NCI-H82 (cell line): ENCODE measurements around the gene NOTCH1.

Source experiments
- DNase-seq: peaks from one replicate; lab custom pipeline; 2025; lab: John Stamatoyannopoulos, UW

NOTCH1 gene

DNA sequence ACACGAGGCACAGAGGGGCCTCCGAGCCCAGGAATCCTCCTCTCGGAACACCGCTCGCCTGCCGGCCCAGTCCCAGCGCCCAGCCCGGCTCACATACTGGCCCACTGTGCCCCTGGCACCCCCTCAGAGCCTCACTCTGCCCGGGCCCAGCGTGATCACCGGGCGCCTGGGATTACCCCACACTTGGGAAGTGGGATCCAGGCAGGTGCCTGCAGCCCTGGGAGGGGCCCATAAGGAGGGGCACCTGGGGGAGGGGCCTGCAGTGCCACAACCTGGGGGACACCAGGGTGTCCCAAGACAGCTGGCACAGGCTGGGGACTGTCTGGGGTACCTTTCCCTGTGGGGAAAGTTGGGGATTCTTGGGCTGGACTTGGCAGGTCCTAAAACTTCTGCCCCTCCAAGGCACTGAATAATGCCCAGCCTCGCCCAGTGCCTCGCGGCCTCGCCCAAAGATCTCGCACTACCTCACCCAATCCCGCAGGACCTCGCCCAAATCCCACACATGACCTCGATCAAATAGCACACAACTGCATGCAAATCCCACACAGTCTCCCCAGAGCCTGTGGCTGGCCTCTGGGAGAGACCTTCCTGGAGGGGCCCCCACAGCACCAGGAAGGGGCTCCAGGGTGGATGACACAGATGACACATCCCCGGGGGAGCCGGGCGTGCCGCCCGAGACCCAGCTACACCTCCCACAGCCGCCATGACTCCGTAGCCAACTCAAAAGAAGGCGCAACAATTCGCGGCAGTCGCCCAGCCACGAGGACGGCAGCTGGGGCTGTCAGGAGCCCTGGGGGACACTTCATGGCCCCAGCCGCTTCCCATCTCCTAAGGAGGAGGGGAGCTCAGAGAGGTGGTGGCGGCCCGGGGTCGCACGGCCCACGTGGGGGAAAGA lies 13.7 kb downstream of the NOTCH1 start:
- no peak for DNase-seq

DNA sequence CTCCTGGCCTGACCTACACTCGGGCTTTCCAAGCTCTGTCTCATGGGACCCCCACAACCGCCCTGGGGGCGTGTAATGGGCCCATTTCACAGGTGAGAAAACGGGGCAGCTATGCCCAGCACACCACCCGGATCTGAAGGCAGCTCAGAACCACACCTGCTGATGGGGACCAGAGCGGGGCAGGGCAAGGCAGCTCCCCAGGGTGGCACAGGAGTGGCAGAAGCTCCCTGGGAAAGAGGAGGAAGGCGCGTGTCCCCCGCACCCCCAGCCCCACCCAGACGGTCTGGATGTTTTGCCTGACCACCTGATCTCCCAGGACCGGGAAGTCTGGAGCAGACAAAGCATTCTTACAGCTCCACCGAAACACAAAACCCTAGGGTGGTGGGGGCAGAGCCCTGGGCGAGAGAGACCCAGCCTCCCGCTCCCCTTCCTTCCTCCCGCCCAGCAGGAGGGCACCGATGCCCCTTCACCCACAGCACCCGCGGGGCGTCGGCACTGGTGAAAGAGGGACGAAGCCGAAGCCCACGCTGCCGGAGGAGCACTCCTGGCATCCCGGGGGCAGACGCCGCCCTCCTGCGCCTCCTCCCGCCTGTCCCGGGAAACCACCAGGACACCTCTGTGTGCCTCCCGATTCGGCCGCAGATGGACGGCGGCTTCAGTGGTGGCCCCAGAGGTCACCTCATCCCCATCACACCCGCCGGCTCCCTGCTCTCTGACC lies 14.5 kb downstream of the NOTCH1 start:
- DNase-seq: no peak

DNA sequence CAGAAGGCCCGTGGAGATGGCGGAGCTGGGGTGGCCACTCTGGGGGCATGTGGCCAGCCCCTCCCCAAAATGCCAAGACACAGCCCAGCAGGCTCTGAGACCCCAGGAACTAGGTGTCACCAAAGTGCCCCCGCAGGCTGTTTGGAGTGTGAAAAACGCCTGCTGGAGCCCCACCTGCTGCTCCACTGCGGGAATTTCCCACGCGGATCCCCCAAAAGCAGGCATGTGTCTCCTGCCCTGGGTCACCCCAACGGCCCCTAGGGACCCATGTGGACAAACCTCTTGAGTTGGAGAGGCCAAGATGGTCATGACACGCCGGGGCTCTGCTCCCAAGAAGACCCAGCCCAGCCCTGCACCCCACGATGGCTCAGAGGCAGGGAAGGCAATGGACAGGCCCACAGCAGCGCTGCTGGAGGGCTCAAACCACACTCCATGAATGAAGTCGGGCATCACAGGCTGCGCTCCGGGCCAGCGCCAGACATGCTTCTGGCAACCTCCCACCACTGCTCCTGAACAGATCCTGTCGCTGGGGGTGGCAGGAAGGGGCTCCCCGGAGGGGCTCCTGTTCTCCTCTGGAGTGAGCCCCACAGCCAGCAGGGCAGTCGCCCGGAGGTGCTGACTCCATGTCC lies 15.3 kb downstream of the NOTCH1 start:
- no peak for DNase-seq

DNA sequence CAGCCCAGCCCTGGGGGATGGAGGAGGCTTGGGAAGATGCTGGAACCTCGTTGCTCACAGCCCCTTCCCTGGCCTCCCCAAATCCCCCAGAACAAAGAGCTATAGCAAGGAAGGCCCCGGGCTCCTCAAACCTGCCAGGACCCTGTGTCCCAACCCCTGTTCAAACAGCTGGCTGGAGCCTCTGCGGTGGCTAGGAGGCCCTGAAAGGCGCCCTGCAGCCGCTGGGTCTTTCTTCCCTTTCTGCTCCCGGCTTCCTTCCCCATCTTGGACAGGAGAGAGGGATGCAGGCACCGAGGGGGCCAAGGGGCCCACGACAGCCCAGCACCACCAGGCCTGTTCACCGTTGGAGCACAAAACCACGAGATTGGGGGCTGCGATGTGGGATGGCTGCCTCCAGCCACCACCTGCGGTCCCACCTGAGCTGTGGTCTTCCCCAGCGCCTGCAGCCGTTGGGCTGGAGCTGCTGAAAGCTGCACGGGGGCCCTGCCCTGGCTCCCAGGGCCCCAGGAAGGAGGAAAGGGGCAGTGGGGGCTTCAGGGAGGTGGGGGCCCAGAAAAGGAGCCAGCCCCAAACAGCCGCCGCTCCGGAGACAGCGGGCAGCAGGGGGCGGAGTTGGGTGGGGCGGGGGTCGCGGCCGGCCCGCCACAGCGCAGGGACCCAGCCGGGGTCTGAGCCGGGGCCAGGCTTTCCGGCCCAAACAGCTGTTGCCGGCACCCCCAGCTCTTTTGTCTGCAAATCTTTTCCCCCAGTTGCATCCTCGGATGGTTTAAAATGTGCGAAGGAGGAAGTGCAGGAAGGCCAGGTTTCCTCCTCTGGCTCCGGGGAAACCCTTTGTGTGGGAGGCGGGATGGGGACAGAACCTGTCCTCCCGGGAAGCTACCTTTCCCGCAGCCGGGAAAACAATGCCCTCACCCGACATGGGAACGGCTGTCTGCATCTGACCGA lies 16.1 kb downstream of the NOTCH1 start:
- no peak for DNase-seq

DNA sequence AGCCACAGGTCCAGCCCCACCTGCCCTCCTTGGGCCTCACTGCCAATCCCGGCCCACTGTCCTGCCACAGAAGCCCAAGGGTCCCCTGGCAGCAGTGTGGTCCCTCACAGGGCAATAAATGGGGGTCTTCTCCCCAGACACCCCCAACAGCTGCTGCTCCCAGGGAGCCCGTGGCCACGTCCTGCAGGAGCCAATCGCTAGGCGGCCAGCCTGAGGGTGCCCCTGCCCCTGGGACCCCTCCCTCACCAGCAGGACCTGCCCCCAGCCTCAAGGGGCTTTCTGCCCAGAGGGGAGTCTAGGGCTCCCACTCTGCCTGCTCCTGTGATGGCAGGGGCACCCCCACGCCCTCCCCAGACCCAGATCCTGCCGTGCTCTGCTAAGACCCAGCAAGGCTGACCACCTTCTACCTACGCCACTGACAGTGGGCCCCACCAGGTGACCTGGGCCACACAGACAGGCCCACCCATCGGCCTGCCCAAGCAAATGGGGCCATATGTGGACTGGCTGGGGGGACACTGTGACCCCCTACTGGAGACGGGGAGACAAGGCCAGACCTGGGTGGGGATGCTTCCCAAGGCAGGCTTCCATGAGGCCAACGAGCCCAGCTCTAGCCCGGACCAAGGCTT lies 17.0 kb downstream of the NOTCH1 start:
- DNase-seq: no peak

DNA sequence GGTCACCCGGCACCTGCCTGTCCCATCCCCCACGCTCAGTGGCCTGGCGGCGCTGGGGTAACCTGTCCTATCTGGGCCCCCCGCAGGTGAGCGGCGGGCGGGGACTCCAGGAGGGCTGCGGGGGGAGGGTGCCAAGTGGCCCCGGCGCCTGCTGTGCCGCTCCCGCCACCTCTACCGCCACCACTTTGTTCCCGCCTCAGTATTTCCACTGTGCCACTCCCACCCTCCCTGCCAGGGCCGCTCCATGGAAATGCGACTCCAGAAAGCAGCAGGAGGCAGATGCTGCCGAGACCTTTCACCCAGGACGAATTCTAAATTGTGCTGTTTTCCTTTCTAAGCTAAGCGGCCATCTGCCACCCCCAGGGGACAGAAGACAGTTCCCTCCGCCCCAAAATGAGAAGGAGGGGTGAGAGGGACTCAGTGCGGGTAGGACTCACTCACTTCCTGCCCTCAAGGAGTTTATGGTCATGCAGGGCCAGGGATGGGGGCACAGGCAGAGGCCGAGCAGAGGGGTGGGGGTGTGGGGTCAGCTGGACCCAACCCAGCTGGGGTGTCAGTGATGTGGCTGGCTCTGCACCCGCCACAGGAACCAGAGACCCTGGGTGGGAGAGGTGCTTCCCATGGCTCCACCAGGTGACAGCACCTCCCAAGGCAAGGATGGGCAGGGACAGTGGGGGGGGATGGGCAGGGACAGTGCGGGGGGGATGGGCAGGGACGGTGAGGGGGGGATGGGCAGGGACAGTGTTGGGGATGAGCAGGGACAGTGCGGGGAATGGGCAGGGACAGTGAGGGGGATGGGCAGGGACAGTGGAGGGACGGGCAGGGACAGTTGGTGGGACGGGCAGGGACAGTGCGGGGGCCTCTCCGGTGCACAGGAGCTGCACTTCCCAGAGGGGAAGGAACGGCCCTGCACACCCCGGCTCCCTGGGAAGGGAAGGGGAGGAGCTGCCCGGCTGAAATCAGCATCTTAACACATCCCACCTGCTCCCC lies 17.8 kb downstream of the NOTCH1 start:
- DNase-seq: peak; percentile 96

DNA sequence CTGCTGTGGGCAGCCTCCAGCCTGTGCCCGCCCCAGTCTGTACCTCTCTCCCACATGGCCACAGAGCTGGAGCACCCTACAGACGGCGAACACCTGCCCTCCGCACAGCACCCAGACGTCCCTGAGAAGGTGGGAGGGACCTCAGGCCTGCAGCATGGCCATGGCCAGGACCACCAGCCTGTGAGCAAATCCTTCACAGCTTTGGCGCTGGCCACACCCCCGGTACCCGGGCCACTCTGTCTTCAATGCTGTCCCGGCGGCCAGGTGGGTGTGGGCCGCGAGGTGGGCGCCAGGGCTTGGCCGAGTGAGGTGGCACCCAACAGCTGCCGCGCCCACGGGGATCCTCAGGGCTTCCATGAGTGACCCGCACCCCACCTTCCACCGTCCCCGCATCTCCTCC lies 18.7 kb downstream of the NOTCH1 start:
- DNase-seq: peak; percentile 36

DNA sequence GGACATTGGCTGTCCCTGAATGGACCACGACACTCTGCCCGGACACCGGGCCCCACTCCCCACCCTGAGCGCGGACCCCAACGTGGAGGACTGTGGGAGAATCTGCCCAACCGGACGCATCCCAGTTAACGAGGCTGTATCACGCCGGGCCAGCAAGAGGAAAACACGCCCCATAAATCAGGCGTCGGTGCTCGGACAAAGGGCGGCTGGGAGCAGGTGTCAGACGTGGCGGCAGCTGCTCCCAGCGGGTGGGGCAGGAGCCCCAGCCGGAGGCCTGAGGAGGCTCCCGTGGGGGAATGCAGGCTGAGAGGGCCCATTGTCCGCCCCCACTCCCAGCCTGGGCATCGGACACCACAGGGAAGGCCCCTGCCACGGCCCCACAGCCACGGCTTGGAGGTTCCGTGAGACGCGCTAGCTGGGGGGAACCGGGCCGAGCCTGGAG lies 19.2 kb downstream of the NOTCH1 start:
- DNase-seq: peak; percentile 69

DNA sequence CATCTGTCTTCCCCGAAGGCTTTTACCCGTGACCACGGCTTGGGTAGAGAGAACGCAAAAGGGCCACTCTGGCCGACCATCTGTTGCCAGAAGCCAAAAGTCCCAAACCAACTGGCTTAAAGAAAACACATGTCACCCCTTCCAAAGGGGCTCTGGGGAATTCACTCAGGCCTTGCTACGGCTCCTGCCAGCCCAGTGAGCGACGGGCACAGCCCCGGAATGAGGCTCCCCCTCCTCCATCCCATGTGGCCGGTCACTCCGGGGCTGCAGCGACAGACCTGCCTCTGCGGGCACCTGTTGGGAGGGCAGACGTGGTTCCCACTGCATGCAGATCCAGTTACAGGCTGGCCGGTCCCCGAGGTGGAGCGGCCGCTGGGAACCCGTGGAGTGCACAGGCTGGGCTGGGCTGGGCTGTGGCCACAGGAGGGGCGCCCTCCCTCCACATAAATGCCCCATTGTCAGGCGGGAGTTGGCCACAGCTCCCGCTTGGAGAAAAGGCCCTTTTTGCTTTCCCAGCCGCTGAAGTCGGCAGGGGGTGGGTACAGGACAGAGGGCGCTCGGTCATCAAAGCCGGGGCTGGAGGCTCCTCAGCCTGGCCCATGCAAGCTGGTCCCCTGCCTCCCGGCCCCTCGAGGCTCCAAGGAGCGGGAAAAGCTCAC lies 19.9 kb downstream of the NOTCH1 start:
- peak; percentile 85 for DNase-seq

DNA sequence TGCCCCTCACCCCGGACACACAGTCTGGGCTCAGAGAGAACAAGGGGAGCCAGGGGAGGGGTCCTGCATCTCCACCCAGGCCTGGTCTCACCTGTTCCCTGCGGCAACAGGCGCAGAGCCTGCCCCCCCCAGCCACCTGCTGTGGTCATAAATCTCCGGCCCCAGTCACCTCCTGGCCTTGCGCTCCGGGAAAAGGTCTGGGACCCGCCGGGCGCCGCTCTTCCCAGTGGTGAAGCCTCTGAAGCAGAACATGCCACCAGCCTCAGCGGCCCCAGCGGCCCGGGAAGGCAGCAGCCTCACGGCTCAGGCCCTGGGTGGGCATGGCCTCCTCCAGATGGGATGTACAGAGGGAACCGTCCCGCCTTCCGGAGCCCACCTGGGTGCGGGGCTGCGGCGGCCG lies 20.6 kb downstream of the NOTCH1 start:
- DNase-seq: peak; percentile 26

DNA sequence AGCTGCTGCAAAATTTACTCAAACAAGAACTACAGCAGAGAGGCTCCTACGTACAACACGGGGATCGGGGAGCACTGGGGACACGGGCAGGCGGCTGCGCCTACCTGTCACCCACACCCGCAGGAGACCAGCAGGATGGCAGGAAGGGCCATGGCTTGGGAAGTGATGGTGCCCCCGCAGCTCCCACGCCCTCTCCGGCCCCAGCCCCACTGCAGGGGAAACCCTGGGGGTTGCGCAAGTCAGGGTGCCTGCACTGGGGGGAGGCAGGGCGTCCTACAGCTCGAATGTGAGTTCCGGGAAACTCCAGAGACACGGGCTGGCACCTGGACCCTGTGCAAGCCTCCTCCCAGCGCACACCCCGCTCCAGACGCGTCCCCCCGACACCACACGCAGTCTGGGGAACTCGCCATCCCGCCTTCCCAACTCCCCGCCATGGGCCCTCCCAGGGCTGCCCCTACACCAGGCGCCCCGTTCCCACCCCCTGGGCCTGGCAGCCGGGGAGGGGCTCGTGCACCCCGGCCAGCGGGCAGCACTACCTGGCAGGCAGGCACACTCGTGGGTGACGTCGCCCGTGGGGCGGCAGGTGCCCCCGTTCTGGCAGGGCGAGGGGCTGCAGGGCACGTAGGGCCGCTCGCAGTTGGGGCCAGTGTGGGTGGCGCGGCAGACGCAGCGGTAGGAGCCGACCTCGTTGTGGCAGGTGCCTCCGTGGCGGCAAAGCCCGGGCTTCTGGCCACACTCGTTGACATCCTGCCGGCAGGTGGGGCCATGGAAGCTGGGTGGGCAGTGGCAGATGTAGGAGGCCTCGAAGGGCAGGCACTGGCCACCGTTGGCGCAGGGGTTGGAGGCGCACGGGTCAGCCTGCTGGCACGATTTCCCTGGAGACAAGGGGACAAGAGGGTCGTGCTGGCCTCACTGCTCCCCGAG lies 23.3 kb downstream of the NOTCH1 start:
- no peak for DNase-seq

DNA sequence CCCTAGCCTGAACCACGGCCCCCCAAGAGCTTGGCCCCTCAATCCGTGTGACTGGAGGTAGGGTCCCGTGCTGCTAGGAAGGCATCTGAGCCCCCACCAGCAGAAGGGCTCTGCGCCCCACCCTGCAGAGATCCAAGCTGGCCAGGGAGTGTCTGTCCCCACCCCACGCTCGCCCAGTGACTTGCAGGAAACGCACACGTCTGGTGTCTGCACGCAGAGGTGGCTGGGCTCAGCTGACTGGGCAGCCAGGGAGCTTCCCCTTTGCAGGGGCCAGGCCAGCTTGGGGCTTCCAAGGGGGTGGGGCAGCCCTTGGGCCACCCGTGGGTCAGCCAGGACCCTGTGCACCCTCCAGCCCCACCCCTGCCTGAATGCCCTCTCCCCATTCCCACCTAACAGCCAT lies 24.3 kb downstream of the NOTCH1 start:
- DNase-seq: no peak

DNA sequence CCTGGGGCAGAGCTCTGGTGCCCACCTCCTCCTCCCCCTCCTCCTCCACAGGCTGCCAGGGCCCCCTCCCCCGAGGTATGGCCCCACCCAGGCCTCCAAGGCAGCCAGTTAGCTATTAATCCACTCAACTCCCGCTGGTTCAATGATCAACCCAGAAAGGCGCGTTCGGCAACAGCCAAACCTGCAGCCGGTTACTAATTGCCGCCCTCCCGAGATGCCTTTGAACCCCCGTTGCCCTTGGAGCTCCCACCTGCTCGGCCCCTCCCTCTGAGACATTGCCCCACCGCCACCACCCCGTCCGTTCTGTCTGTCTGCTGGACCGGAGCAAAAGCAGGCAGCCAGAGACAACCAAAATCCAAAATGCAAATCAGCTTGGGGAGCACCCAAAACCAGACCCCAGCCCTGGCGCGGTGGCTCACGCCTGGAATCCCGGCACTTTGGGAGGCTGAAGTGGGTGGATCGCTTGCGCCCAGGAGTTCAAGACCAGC lies 25.8 kb downstream of the NOTCH1 start:
- DNase-seq: peak; percentile 38

DNA sequence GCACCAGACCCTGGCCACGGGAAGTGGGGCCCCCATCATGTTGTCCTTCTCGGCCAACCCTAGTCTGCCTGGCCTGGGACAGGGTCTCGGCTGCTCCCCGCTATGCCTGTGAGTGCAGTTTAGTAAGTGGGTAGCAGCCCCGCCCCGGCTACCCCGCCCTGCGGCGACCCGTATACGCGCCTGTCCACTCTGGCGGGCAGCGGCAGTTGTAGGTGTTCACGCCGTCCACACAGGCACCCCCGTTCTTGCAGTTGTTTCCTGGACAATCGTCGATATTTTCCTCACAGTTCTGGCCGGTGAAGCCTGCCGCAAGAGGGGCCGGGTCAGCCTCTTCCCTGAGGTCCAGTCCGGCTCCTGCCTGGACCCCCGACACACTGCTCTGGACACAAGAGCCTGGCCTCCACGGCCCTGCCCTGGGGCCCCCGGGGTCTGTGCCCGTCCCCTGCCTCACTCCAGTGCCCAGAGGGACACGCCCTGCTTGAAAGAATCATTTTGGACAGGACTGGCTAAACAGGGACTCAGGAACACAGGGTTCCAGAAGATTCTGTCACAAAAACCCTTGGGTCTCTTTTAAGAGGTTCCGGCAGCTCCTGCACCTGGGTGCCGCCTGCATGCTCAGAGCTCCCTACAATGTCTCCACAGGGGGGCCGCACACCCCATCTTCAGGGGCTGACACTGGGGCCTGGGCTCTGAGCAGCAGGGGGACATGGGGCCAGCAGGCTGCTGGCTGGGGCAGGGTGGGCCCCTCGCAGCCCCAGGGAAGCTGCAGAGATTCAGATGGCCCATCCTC lies 26.4 kb downstream of the NOTCH1 start:
- DNase-seq: no peak

DNA sequence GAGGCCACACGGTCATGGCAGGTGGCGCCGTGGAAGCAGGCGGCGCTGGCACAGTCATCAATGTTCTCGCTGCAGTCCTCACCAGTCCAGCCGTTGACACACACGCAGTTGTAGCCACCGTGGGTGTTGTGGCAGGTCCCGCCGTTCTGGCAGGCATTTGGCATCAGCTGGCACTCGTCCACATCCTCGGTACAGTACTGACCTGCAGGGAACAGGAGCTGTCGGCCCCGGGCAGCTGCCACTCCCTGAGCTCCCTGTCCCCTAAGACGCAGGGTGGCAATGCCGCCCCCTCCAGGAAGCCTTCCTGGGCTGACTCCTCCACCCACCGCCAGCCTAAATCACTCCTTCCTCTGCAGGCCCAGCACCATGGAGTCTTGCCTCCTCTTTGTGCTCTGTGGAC lies 27.2 kb downstream of the NOTCH1 start:
- no peak for DNase-seq

DNA sequence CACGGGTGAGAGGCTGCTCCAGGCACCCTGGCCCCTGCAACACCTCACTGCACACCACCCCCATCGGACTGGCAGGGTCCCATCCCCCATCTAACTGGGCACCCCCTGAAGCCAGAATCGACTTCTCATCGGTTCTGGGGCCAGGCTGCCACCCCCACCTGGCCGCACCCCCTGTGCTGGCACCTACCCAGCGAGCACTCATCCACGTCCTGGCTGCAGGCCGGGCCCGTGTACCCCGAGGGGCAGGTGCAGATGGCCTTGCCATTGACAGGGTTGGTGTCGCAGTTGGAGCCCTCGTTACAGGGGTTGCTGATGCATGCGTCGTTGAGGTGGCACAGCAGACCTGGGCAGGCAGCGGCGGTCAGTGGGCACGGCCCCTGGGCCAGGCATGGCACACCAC lies 27.9 kb downstream of the NOTCH1 start:
- DNase-seq: no peak

DNA sequence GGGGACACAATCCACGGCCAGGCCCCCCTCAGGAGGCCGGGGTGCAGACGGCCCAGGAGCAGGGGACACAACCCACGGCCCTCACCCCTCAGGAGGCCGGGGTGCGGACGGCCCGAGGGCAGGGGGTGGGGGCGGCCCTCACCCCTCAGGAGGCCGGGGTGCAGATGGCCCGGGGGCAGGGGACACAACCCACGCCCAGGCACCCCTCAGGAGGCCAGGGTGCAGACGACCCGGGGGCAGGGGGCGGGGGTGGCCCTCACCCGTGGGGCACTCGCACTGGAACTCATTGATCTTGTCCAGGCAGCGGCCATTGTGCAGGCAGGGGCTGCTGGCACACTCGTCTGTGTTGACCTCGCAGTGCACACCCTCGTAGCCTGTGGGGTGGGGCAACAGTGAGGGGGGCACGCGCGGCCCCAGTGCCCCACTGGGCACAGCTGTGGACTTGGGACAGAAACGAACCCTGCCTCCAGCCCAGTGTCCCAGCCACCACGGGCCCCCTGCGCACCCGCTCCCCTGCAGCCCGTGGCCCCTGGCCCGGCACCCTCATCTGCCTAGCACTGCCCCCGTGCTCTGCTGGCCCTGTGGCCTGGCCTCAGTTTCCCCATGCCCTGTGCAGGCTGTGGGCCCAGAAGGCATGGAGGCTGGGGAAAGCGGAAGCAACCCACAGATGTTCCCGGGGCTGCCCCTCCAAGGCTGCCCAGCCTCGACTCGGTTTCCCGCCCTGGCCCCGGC lies 28.7 kb downstream of the NOTCH1 start:
- DNase-seq: no peak
